Measurements from ENCODE around the gene BLM.

GRCh38 chr15:90769375-90769774 lies 52.2 kb downstream of the BLM start:
- TF ChIP-seq, protein P1, sequence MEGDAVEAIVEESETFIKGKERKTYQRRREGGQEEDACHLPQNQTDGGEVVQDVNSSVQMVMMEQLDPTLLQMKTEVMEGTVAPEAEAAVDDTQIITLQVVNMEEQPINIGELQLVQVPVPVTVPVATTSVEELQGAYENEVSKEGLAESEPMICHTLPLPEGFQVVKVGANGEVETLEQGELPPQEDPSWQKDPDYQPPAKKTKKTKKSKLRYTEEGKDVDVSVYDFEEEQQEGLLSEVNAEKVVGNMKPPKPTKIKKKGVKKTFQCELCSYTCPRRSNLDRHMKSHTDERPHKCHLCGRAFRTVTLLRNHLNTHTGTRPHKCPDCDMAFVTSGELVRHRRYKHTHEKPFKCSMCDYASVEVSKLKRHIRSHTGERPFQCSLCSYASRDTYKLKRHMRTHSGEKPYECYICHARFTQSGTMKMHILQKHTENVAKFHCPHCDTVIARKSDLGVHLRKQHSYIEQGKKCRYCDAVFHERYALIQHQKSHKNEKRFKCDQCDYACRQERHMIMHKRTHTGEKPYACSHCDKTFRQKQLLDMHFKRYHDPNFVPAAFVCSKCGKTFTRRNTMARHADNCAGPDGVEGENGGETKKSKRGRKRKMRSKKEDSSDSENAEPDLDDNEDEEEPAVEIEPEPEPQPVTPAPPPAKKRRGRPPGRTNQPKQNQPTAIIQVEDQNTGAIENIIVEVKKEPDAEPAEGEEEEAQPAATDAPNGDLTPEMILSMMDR (IDR thresholded peaks at IDR 0.05 in 2 of 3, conservative IDR thresholded peaks at IDR 0.05 in 1 of 3; ENCODE audit: borderline replicate concordance in 1 of 3, insufficient read depth in 1 of 3, low read depth in 2 of 3, low read length in 2 of 3), result no peak
- TF ChIP-seq REST (IDR thresholded peaks at IDR 0.05; ENCODE audit: low read depth), result no peak
- TF ChIP-seq, protein P2, sequence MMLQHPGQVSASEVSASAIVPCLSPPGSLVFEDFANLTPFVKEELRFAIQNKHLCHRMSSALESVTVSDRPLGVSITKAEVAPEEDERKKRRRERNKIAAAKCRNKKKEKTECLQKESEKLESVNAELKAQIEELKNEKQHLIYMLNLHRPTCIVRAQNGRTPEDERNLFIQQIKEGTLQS (IDR thresholded peaks at IDR 0.05), result no peak
- TF ChIP-seq, protein P3, sequence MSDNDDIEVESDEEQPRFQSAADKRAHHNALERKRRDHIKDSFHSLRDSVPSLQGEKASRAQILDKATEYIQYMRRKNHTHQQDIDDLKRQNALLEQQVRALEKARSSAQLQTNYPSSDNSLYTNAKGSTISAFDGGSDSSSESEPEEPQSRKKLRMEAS (IDR thresholded peaks at IDR 0.05), result no peak
- no peak for TF ChIP-seq POLR2A (IDR thresholded peaks at IDR 0.05; ENCODE audit: borderline replicate concordance, extremely low read depth, insufficient read depth, insufficient read length)
- TF ChIP-seq RAD21 (IDR thresholded peaks at IDR 0.05; ENCODE audit: low read depth), result no peak
- TF ChIP-seq POLR2AphosphoS5 (IDR thresholded peaks at IDR 0.05; ENCODE audit: low read depth, low read length), result no peak

Measured in HCT116 (cell line).